OCI-LY3 (cell line): ENCODE measurements around the gene JARID2.

Experiments used
- H2AFZ ChIP-seq: fragments of 200-600, 300-600 bp; shearing (Covaris generic); 2 replicates; pipeline ENCODE4 v1.6.0; 2014; ENCODE audit warnings: antibody characterized with exemption, low read depth, low read length
- H3K27ac ChIP-seq: fragments of 200-600, 300-600 bp; sonication (generic); 2 replicates; pipeline ENCODE4 v1.5.1; 2014; ENCODE audit warnings: mild to moderate bottlenecking, low read length, moderate library complexity, mixed read lengths
- H3K27me3 ChIP-seq: fragments of 200-600, 300-600 bp; sonication (generic); 2 replicates; pipeline ENCODE4 v1.6.1; 2014; ENCODE audit warnings: low read depth, low read length, mixed read lengths
- H3K36me3 ChIP-seq: fragments of 200-600, 300-600 bp; sonication (generic); replicated peaks from 2 replicates; pipeline ENCODE3; 2014; ENCODE audit warnings: low read depth, low read length, mixed read lengths
- H3K4me1 ChIP-seq: fragments of 300-600, 200-600 bp; sonication (generic); 2 replicates; pipeline ENCODE4 v1.6.1; 2014; ENCODE audit warnings: low read length, mixed read lengths
- H3K4me2 ChIP-seq: fragments of 200-600, 300-600 bp; sonication (generic); 2 replicates; pipeline ENCODE4 v1.6.1; 2014; ENCODE audit warnings: low read length, mixed read lengths
- H3K4me3 ChIP-seq: fragments of 300-600, 200-600 bp; sonication (generic); 2 replicates; pipeline ENCODE4 v1.5.1; 2014; ENCODE audit warnings: antibody characterized with exemption, mild to moderate bottlenecking, low read length, moderate library complexity
- H3K79me2 ChIP-seq: fragments of 300-600, 200-600 bp; shearing (Covaris generic); 2 replicates; pipeline ENCODE4 v1.6.1; 2014; ENCODE audit warnings: mild to moderate bottlenecking, low read length, mixed read lengths
- H3K9ac ChIP-seq: fragments of 300-600, 200-600 bp; shearing (Covaris generic); 2 replicates; pipeline ENCODE4 v1.6.0; 2014; ENCODE audit warnings: mild to moderate bottlenecking, low read length, moderate library complexity
- H3K9me3 ChIP-seq: fragments of 200-600, 300-600 bp; shearing (Covaris generic); 2 replicates; pipeline ENCODE4 v1.6.1; 2014; ENCODE audit warnings: low read length, mixed read lengths; ENCODE audit not compliant: insufficient read depth
- H4K20me1 ChIP-seq: fragments of 200-600, 300-600 bp; sonication (generic); 2 replicates; pipeline ENCODE4 v1.6.1; 2016; ENCODE audit warnings: low read length, mixed read lengths; ENCODE audit not compliant: insufficient read depth
- CTCF ChIP-seq: fragments of 200-600, 300-600 bp; sonication (generic); IDR thresholded peaks from 2 replicates; pipeline ENCODE4 v1.5.1; 2014; ENCODE audit warnings: antibody characterized with exemption, low read length, low read depth
- EZH2phosphoT487 ChIP-seq: fragments of 200-600 bp; shearing (Covaris generic); IDR thresholded peaks from 2 replicates; pipeline ENCODE4 v1.6.1; 2018; ENCODE audit warnings: antibody characterized with exemption, mixed run types, low read depth

JARID2 gene

GRCh38 chr6:15521582-15521981, 275.7 kb downstream of the JARID2 start:
- H3K27me3 ChIP-seq = no peaks in the 10 kb centered on the region
- no peaks in the 10 kb centered on the region for H4K20me1 ChIP-seq
- no peak overlapping the region for H3K4me3 ChIP-seq
- no peaks in the 10 kb centered on the region for H3K4me1 ChIP-seq
- H2AFZ ChIP-seq = no peak overlapping the region
- TF ChIP-seq CTCF (no peak), EZH2phosphoT487 (no peak)
- H3K4me2 ChIP-seq = no peak overlapping the region
- no peaks in the 10 kb centered on the region for H3K9me3 ChIP-seq
- no peak overlapping the region for H3K9ac ChIP-seq
- no peaks in the 10 kb centered on the region for H3K79me2 ChIP-seq
- H3K36me3 ChIP-seq = peaks cover 6% of the 10 kb centered on the region
- no peak overlapping the region for H3K27ac ChIP-seq

GRCh38 chr6:15522026-15522425, 276.2 kb downstream of the JARID2 start:
- peaks cover 6% of the 10 kb centered on the region for H3K36me3 ChIP-seq
- no peak overlapping the region for H3K4me2 ChIP-seq
- H3K4me1 ChIP-seq = no peaks in the 10 kb centered on the region
- no peak overlapping the region for H2AFZ ChIP-seq
- no peak overlapping the region for H3K4me3 ChIP-seq
- H3K9ac ChIP-seq = no peak overlapping the region
- TF ChIP-seq CTCF (no peak), EZH2phosphoT487 (no peak)
- H3K79me2 ChIP-seq = no peaks in the 10 kb centered on the region
- no peaks in the 10 kb centered on the region for H3K27me3 ChIP-seq
- H4K20me1 ChIP-seq = no peaks in the 10 kb centered on the region
- H3K9me3 ChIP-seq = no peaks in the 10 kb centered on the region
- no peak overlapping the region for H3K27ac ChIP-seq

GRCh38 chr6:15522427-15522826, 276.6 kb downstream of the JARID2 start:
- Histone ChIP-seq H3K4me3 (no peak overlapping the region), H3K9me3 (no peaks in the 10 kb centered on the region), H3K79me2 (no peaks in the 10 kb centered on the region), H3K4me2 (no peak overlapping the region), H4K20me1 (no peaks in the 10 kb centered on the region), H3K27me3 (no peaks in the 10 kb centered on the region), H3K4me1 (no peaks in the 10 kb centered on the region), H2AFZ (no peak overlapping the region), H3K36me3 (peaks cover 6% of the 10 kb centered on the region), H3K27ac (no peak overlapping the region), H3K9ac (no peak overlapping the region)
- TF ChIP-seq CTCF = no peak
- TF ChIP-seq EZH2phosphoT487 = no peak

- H2AFZ ChIP-seq = no peak overlapping the region
- no peak overlapping the region for H3K4me3 ChIP-seq
- H3K36me3 ChIP-seq = peaks cover 6% of the 10 kb centered on the region
- no peaks in the 10 kb centered on the region for H3K27me3 ChIP-seq
- H3K9me3 ChIP-seq = no peaks in the 10 kb centered on the region
- TF ChIP-seq EZH2phosphoT487 = no peak
- TF ChIP-seq CTCF = no peak
- H4K20me1 ChIP-seq = no peaks in the 10 kb centered on the region
- no peak overlapping the region for H3K4me2 ChIP-seq
- no peak overlapping the region for H3K9ac ChIP-seq
- H3K4me1 ChIP-seq = no peaks in the 10 kb centered on the region
- H3K79me2 ChIP-seq = no peaks in the 10 kb centered on the region
- no peak overlapping the region for H3K27ac ChIP-seq
These were observed 277.1 kb downstream of the JARID2 start for GRCh38 chr6:15522856-15523529.
